MCF 10A (cell line): ENCODE results near the gene AGAP5. TPM values are rescaled to one million over a fixed set of nuclear protein-coding genes. Genes with fewer than 3 reads are reported as not detected.

Experiments
- BruUV-seq: library from RNA; stranded (reverse); fragments of 400-500 nt; replicated peaks from 2 replicates; lab custom pipeline; 2021; lab: Mats Ljungman, UMichigan
- CTCF ChIA-PET: fragments of 300-600 bp; sonication (Branson Sonifier 250); formaldehyde crosslinking; extraction: SDS; loops from one replicate; lab custom pipeline; 2021; ENCODE audit warnings: antibody characterized with exemption, inconsistent platforms; lab: Yijun Ruan, JAX
- POLR2A ChIA-PET: fragments of 300-600, 350-650 bp; sonication (Branson Sonifier 250); formaldehyde crosslinking; extraction: SDS; loops from one replicate; lab custom pipeline; 2020; ENCODE audit warnings: antibody characterized with exemption, inconsistent platforms; lab: Yijun Ruan, JAX
- DNase-seq: peaks from one replicate; pipeline ENCODE4 v3.0.0-alpha.2; 2018; ENCODE audit not compliant: unreplicated experiment
- H3K27ac Mint-ChIP-seq: one replicate; pipeline ENCODE4 v1.8.0; 2022; ENCODE audit warnings: mild to moderate bottlenecking, low read depth, mixed read lengths; ENCODE audit not compliant: unreplicated experiment
- H3K27me3 Mint-ChIP-seq: one replicate; pipeline ENCODE4 v1.8.0; 2022; ENCODE audit warnings: mixed read lengths; ENCODE audit not compliant: insufficient read depth, unreplicated experiment
- H3K36me3 Mint-ChIP-seq: one replicate; pipeline ENCODE4 v1.8.0; 2022; ENCODE audit warnings: mild to moderate bottlenecking, moderate library complexity, mixed read lengths; ENCODE audit not compliant: insufficient read depth, unreplicated experiment
- H3K4me1 Mint-ChIP-seq: one replicate; pipeline ENCODE4 v1.8.0; 2022; ENCODE audit warnings: mixed read lengths; ENCODE audit not compliant: insufficient read depth, unreplicated experiment
- H3K4me3 Mint-ChIP-seq: one replicate; pipeline ENCODE4 v1.8.0; 2022; ENCODE audit warnings: mild to moderate bottlenecking, moderate library complexity, mixed read lengths; ENCODE audit not compliant: unreplicated experiment
- H3K9me3 Mint-ChIP-seq: one replicate; pipeline ENCODE4 v1.8.0; 2022; ENCODE audit warnings: mixed read lengths; ENCODE audit not compliant: unreplicated experiment
- CTCF ChIP-seq: fragments of 200-600 bp; IDR thresholded peaks from one replicate; pipeline ENCODE4 v1.8.0; 2022; ENCODE audit warnings: antibody characterized with exemption, mild to moderate bottlenecking; ENCODE audit not compliant: unreplicated experiment
- intact Hi-C: fragments of 100-400 bp; cut with micrococcal nuclease; formaldehyde crosslinking; loops from 2 replicates; pipeline ENCODE4 v1.14.1; 2022
- total RNA-seq: library from RNA; stranded (reverse); gene quantifications from 2 replicates; pipeline ENCODE4 v1.2.3, GENCODE V29; 2022

AGAP5 gene
- total RNA-seq, 1 experiment from 2014 or later = 16.0 TPM

DNA sequence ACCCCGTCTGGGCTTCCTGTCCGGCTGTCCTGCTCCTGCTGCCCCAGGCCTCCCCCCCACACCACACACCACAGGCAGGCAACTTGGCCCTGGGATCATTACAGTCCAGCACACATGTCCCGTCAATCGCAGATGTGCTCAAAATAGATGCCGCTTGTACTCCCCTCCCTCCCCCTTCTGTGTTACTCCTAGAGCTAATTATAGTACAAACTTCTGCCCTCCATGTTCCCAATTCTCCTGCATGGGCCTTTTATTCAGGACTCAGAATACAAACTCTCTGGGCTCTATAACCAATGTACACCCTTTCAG, 42.0 kb downstream of the AGAP5 start, which contains the start of gene SYNPO2L:
SYNPO2L (minus strand) TSS at position 40 of the 309 bp plus-strand sequence. CDS start 107 bp downstream, outside the sequence.
- H3K36me3 Mint-ChIP-seq = no peaks in the 10 kb centered on the region
- no peaks in the 10 kb centered on the region for H3K9me3 Mint-ChIP-seq
- H3K4me1 Mint-ChIP-seq = no peaks in the 10 kb centered on the region
- no peak for DNase-seq
- CTCF ChIA-PET = interaction anchor here (1.2 kb wide), 1 partner anchor 126 kb away, joined by 4 read pairs; no protein-coding TSS in a partner anchor
- POLR2A ChIA-PET = no interaction called here
- no peaks in the 10 kb centered on the region for H3K27me3 Mint-ChIP-seq
- no TSS peak for BruUV-seq
- H3K27ac Mint-ChIP-seq = no peak within 1 kb of the TSS
- intact Hi-C loops = no loop called here
- no peak within 1 kb of the TSS for H3K4me3 Mint-ChIP-seq
- no peak for TF ChIP-seq CTCF

DNA sequence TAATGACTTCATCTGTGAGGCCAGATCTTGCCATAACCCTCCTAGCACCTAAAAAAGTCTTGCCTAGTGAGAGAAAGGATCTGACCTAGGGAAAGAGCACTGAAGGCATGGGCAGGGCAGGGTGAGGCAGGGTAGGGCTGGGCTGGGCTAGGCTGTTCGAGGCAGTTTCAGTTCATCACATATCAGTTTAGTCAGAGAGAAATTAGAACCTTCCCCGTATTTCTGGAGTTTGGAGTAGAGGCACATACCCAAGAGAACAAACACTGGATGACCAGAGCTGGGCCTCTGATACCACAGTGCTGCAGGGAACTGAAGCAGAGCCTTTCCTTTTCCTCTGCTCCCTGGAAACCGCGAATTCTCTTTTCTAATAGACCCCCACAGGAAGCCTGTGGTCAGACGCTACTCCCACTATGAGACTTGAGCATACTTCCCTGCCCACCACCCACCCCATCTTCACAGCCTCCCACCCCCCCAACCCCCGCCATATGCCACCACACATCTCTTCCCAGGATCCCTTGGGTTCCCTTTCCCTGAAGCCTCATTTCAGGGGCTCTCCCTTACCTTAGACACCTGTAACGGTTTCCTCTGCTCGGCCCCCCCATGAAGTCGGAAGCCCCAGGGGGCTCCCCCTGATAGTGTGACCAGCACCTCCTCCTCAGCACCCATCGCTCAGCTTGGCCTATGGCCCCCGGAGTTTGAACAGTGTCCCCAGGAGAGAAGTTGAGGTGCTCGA, 42.5 kb downstream of the AGAP5 start:
- intact Hi-C loops = no loop called here
- no peak overlapping the region for H3K27ac Mint-ChIP-seq
- H3K27me3 Mint-ChIP-seq = no peaks in the 10 kb centered on the region
- ChIA-PET POLR2A (no interaction called here), CTCF (interaction anchor here (1.2 kb wide), 1 partner anchor 126 kb away, joined by 4 read pairs; no protein-coding TSS in a partner anchor)
- DNase-seq = no peak
- H3K4me1 Mint-ChIP-seq = no peaks in the 10 kb centered on the region
- no peaks in the 10 kb centered on the region for H3K9me3 Mint-ChIP-seq
- no TSS peak for BruUV-seq
- no peaks in the 10 kb centered on the region for H3K36me3 Mint-ChIP-seq
- no peak for TF ChIP-seq CTCF
- no peak overlapping the region for H3K4me3 Mint-ChIP-seq

DNA sequence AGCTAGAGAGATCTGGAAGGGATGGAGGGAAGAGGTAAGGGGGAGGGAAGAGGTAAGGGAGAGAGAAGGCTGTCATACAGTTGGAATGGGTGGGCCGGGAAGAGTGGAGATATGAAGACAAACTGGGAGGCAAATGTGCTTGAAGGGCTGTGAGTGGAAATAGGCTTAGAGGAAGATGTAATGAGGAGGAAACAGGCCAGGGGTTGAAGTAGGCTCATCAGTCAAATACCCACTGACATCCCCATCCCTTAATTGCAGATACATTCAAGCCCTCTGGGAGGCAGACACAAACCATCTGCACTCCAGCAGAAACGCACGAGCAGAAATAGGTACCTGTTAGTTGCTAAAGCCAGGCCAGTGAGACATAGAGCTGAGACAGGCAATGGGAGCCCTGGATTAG, 44.2 kb downstream of the AGAP5 start:
- Mint-ChIP-seq H3K4me3 (no peak overlapping the region), H3K36me3 (no peaks in the 10 kb centered on the region), H3K27me3 (no peaks in the 10 kb centered on the region), H3K9me3 (no peaks in the 10 kb centered on the region), H3K27ac (no peak overlapping the region), H3K4me1 (no peaks in the 10 kb centered on the region)
- DNase-seq = peak; percentile 18
- BruUV-seq = no TSS peak
- no peak for TF ChIP-seq CTCF
- CTCF ChIA-PET = no interaction called here
- intact Hi-C loops = no loop called here
- POLR2A ChIA-PET = no interaction called here

- no peak for DNase-seq
- H3K9me3 Mint-ChIP-seq = no peaks in the 10 kb centered on the region
- no peaks in the 10 kb centered on the region for H3K4me1 Mint-ChIP-seq
- H3K4me3 Mint-ChIP-seq = no peak overlapping the region
- POLR2A ChIA-PET = no interaction called here
- no peaks in the 10 kb centered on the region for H3K36me3 Mint-ChIP-seq
- intact Hi-C loops = no loop called here
- no peak overlapping the region for H3K27ac Mint-ChIP-seq
- no peaks in the 10 kb centered on the region for H3K27me3 Mint-ChIP-seq
- CTCF ChIA-PET = no interaction called here
- no TSS peak for BruUV-seq
- no peak for TF ChIP-seq CTCF
These were observed 44.7 kb downstream of the AGAP5 start for GRCh38 chr10:73653195-73653594.
